Measurements from ENCODE around the gene KIT. TPM values are rescaled to one million over a fixed set of nuclear protein-coding genes. Genes with fewer than 3 reads are reported as not detected.

KIT gene
- polyA plus RNA-seq, 1 donor from 2014 or later, result not detected

GRCh38 chr4:54675721-54676461 lies 18.1 kb downstream of the KIT start:
- Mint-ChIP-seq H3K9me3 (peaks cover 0 to 2% (median 0%) of the 10 kb centered on the region in 3 donors), H3K36me3 (peaks cover 2% of the 10 kb centered on the region)

GRCh38 chr4:54676658-54677057 lies 18.9 kb downstream of the KIT start:
- Mint-ChIP-seq H3K27me3 (peaks cover 9% of the 10 kb centered on the region), H3K27ac (no peak overlapping the region), H3K36me3 (peaks cover 2% of the 10 kb centered on the region), H3K4me3 (no peak overlapping the region), H3K9me3 (peaks cover 0 to 2% (median 0%) of the 10 kb centered on the region in 3 donors), H3K4me1 (no peaks in the 10 kb centered on the region)

More at GRCh38 chr4:54675721-54676461, 18.1 kb downstream of the KIT start:
- no peak overlapping the region for H3K27ac Mint-ChIP-seq
- peaks cover 9% of the 10 kb centered on the region for H3K27me3 Mint-ChIP-seq
- H3K4me1 Mint-ChIP-seq, result no peaks in the 10 kb centered on the region
- no peak overlapping the region for H3K4me3 Mint-ChIP-seq

GRCh38 chr4:54677416-54677815 lies 19.7 kb downstream of the KIT start:
- peaks cover 2% of the 10 kb centered on the region for H3K36me3 Mint-ChIP-seq
- H3K27ac Mint-ChIP-seq, result no peak overlapping the region
- H3K9me3 Mint-ChIP-seq, result peaks cover 0 to 2% (median 0%) of the 10 kb centered on the region in 3 donors
- peaks cover 9% of the 10 kb centered on the region for H3K27me3 Mint-ChIP-seq
- H3K4me1 Mint-ChIP-seq, result no peaks in the 10 kb centered on the region
- H3K4me3 Mint-ChIP-seq, result no peak overlapping the region

GRCh38 chr4:54677853-54678650 lies 20.3 kb downstream of the KIT start:
- no peaks in the 10 kb centered on the region for H3K4me1 Mint-ChIP-seq
- peaks cover 0 to 2% (median 0%) of the 10 kb centered on the region in 3 donors for H3K9me3 Mint-ChIP-seq
- peaks cover 9% of the 10 kb centered on the region for H3K27me3 Mint-ChIP-seq
- peaks cover 2% of the 10 kb centered on the region for H3K36me3 Mint-ChIP-seq
- H3K4me3 Mint-ChIP-seq, result no peak overlapping the region
- no peak overlapping the region for H3K27ac Mint-ChIP-seq

GRCh38 chr4:54678826-54679225 lies 21.1 kb downstream of the KIT start:
- Mint-ChIP-seq H3K9me3 (peaks cover 0 to 2% (median 0%) of the 10 kb centered on the region in 3 donors), H3K4me3 (no peak overlapping the region), H3K36me3 (no peaks in the 10 kb centered on the region), H3K27ac (peak overlapping the region in 1 of 3 donors; percentile 31), H3K27me3 (peaks cover 6% of the 10 kb centered on the region), H3K4me1 (peaks cover 4 to 5% (median 4%) of the 10 kb centered on the region in 3 donors)

- H3K27me3 Mint-ChIP-seq, result peaks cover 8% of the 10 kb centered on the region
- H3K36me3 Mint-ChIP-seq, result no peaks in the 10 kb centered on the region
- H3K4me1 Mint-ChIP-seq, result peaks cover 11 to 13% (median 13%) of the 10 kb centered on the region in 3 donors
- no peak overlapping the region for H3K4me3 Mint-ChIP-seq
- no peaks in the 10 kb centered on the region for H3K9me3 Mint-ChIP-seq
- H3K27ac Mint-ChIP-seq, result no peak overlapping the region
Measured at GRCh38 chr4:54679813-54680212, 22.1 kb downstream of the KIT start.

- Mint-ChIP-seq H3K27me3 (peaks cover 5% of the 10 kb centered on the region), H3K36me3 (no peaks in the 10 kb centered on the region), H3K4me1 (peaks cover 35 to 40% (median 36%) of the 10 kb centered on the region in 3 donors), H3K4me3 (peak overlapping the region; percentile 7 to 84 (median 30)), H3K9me3 (no peaks in the 10 kb centered on the region), H3K27ac (peak overlapping the region; percentile 9 to 40 (median 36))
Measured at GRCh38 chr4:54683616-54684346, 26.0 kb downstream of the KIT start.

GRCh38 chr4:54685810-54686209 lies 28.1 kb downstream of the KIT start:
- Mint-ChIP-seq H3K4me3 (peak overlapping the region in 1 of 4 donors; percentile 4), H3K36me3 (no peaks in the 10 kb centered on the region), H3K9me3 (no peaks in the 10 kb centered on the region), H3K27ac (no peak overlapping the region), H3K4me1 (peaks cover 39 to 43% (median 40%) of the 10 kb centered on the region in 3 donors), H3K27me3 (peaks cover 5% of the 10 kb centered on the region)

GRCh38 chr4:54687887-54688841 lies 30.4 kb downstream of the KIT start:
- H3K9me3 Mint-ChIP-seq, result peaks cover 0 to 1% (median 0%) of the 10 kb centered on the region in 3 donors
- no peaks in the 10 kb centered on the region for H3K36me3 Mint-ChIP-seq
- H3K27ac Mint-ChIP-seq, result peak overlapping the region; percentile 61 to 87 (median 77)
- peaks cover 41 to 43% (median 41%) of the 10 kb centered on the region in 3 donors for H3K4me1 Mint-ChIP-seq
- H3K4me3 Mint-ChIP-seq, result peak overlapping the region; percentile 27 to 70 (median 42)
- peaks cover 5% of the 10 kb centered on the region for H3K27me3 Mint-ChIP-seq

- Mint-ChIP-seq H3K4me3 (no peak overlapping the region), H3K9me3 (peaks cover 0 to 4% (median 0%) of the 10 kb centered on the region in 3 donors), H3K36me3 (peaks cover 2% of the 10 kb centered on the region), H3K27me3 (no peaks in the 10 kb centered on the region), H3K4me1 (peaks cover 0 to 3% (median 2%) of the 10 kb centered on the region in 3 donors), H3K27ac (no peak overlapping the region)
Measured at GRCh38 chr4:54695337-54695736, 37.6 kb downstream of the KIT start.

- Mint-ChIP-seq H3K36me3 (peaks cover 2% of the 10 kb centered on the region), H3K4me1 (peaks cover 0 to 3% (median 2%) of the 10 kb centered on the region in 3 donors), H3K9me3 (peaks cover 0 to 4% (median 0%) of the 10 kb centered on the region in 3 donors), H3K27ac (no peak overlapping the region), H3K4me3 (no peak overlapping the region), H3K27me3 (no peaks in the 10 kb centered on the region)
Measured at GRCh38 chr4:54695788-54696187, 38.0 kb downstream of the KIT start.

- Mint-ChIP-seq H3K4me1 (peaks cover 0 to 3% (median 2%) of the 10 kb centered on the region in 3 donors), H3K4me3 (no peak overlapping the region), H3K27me3 (no peaks in the 10 kb centered on the region), H3K27ac (no peak overlapping the region), H3K9me3 (peaks cover 0 to 4% (median 0%) of the 10 kb centered on the region in 3 donors), H3K36me3 (peaks cover 2% of the 10 kb centered on the region)
Measured at GRCh38 chr4:54696649-54697048, 38.9 kb downstream of the KIT start.

GRCh38 chr4:54700986-54701385 lies 43.2 kb downstream of the KIT start:
- Mint-ChIP-seq H3K27ac (no peak overlapping the region), H3K36me3 (no peaks in the 10 kb centered on the region), H3K9me3 (peaks cover 0 to 2% (median 0%) of the 10 kb centered on the region in 3 donors), H3K4me1 (no peaks in the 10 kb centered on the region), H3K27me3 (peaks cover 2% of the 10 kb centered on the region), H3K4me3 (no peak overlapping the region)

GRCh38 chr4:54703182-54703581 lies 45.4 kb downstream of the KIT start:
- no peak overlapping the region for H3K4me3 Mint-ChIP-seq
- peaks cover 0 to 2% (median 0%) of the 10 kb centered on the region in 3 donors for H3K4me1 Mint-ChIP-seq
- H3K36me3 Mint-ChIP-seq, result no peaks in the 10 kb centered on the region
- H3K27me3 Mint-ChIP-seq, result peaks cover 5% of the 10 kb centered on the region
- no peaks in the 10 kb centered on the region for H3K9me3 Mint-ChIP-seq
- no peak overlapping the region for H3K27ac Mint-ChIP-seq
